ENCODE results near the gene FRMD4A.
"Not testable (repeated sequence)": the region's sequence is repeated elsewhere in the genome, so short reads cannot be mapped to it uniquely, and the experiment has no call there.

Gene FRMD4A

GRCh38 chr10:13936826-13937225 is 393.9 kb downstream of the FRMD4A start:
- no peak for DNase-seq

- DNase-seq, result no peak
Measured at GRCh38 chr10:13930120-13930519, 400.6 kb downstream of the FRMD4A start.

GRCh38 chr10:13928451-13928850 is 402.3 kb downstream of the FRMD4A start:
- DNase-seq, result no peak

- DNase-seq, result no peak
Measured at GRCh38 chr10:13925971-13926780, 404.5 kb downstream of the FRMD4A start.

- no peak for DNase-seq
Measured at GRCh38 chr10:13924040-13924725, 406.5 kb downstream of the FRMD4A start.

DNA sequence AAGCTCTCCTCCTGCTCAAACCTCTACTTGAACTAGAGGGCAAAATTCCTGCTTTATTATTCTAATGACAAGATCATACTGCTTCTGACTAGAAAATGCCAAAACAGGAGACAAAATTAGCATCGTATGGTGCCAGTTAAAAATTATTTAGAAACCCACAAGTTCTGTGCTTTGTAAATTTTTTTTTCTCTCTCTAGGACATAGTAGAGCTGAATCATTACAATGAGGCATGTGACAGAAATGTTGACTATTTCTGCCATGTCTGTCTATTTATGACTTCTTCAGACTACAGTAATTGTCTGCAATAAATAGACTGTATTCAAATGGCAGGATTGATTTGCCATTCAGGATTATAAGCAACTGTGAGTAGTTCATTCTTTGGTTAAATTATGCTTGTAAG is 408.1 kb downstream of the FRMD4A start:
- DNase-seq, result no peak

DNA sequence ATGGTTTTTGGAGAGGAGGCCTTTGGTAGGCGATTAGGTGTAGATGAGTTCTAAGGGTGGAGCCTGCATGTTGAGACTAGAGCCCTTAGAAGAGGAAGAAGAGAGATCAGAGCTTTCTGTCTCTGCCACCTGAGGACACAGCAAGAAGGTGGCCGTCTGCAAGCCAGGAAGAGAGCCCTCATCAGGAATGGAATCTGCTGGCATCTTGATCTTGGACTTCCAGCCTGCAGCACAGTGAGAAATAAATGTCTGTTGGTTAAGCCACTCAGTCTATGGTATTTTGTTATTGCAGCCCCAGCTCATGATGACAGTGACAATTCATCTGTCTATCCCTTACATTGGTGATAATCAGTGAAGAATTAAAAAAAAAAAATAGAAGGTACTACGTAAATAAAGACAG is 408.8 kb downstream of the FRMD4A start:
- DNase-seq, result no peak

DNA sequence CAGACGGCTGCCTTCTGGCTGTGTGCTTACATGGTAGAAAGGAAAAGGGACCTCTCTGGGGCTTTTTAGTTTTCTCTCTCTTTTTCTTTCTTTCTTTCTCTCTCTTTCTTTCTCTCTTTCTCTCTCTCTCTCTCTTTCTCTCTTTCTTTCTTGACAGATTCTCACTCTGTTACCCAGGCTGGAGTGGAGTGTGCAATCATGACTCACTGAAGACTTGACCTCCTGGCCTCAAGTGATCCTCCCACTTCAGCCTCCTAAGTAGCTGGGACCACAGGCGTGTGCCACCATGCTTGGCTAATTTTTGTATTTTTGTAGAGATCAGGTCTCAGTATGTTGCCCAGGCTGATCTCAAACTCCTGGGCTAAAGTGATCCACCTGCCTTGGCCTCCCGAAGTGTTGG is 409.6 kb downstream of the FRMD4A start:
- not testable (repeated sequence) for DNase-seq

GRCh38 chr10:13920465-13920864 is 410.3 kb downstream of the FRMD4A start:
- DNase-seq, result no peak

DNA sequence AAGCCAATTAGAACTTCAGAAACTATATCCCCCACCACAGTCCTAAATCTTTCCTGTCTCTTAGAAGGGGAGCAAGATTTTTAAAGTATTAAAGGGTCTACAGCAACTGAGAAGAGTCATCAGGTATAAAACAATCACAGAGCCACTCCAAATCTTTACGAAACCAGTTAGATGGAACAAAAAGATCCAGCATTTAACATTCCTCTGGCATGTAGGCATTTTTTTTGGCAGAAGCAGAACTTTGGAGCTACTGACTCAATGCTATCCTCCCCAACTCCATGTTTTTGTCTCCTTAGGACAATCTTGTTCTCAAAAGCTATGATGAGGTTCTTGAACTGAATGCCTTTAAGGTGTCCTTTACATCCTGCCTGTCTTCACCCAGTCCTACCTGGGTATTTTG is 410.7 kb downstream of the FRMD4A start:
- DNase-seq, result no peak

DNA sequence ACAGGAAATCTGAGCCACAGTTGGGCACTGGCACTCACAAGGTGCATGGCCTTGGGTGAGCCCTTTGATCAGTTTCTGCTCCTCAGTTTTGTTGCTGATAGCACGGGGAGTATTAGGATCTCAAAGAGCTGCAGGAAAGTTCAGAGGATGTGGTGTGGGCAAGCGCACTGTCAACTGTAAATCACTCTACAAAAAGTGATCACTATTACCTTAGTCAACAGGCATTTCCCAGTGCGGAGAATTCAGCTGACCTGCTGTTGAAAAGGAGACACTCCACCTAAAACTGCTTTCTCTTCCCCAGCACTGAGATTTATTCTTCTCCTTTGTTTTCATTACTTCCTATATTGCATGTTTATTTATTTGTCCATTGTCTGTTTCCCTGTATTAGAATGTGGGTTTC is 412.9 kb downstream of the FRMD4A start:
- DNase-seq, result no peak

- DNase-seq, result no peak
Measured at GRCh38 chr10:13916384-13916947, 414.3 kb downstream of the FRMD4A start.

DNA sequence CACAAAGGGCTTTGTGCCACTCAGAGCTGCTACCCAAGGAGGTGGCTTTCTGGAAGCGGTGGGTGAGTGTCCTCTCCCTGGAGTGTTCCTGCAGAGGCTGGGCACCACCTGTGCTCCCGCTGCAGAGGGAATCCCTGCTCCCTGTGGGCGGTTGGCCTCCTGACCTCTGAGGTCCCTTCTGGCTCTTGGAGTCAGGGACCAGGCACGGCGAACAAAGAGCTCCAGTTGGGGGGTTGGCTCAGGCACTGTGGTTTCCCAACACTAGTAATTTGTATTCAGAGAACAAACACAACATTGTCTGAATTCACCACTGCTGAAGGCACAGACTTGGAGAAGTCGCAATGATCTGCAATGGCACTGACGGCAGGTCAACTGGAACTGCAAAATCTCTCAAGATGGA is 415.0 kb downstream of the FRMD4A start:
- no peak for DNase-seq

DNA sequence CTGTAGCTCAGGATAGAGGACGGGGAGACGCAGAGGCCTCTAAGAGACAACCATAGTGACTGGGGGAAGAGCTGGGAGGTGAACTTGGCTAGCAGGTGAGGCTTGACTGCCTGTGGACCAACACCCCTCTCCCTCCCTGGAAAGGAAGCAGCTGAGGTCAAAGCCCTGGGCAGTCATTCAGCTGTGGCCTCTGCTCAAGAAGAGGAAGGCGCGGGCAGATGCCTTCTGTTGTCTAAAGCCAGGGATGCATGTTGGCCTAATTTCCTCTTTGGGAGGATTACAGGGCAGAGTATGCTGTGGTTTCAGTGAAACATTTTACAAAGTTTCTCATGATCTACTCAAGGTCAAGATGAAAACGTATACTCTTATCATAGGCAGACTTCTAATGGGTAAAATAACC is 416.8 kb downstream of the FRMD4A start:
- DNase-seq, result no peak

- no peak for DNase-seq
Measured at GRCh38 chr10:13911821-13912520, 418.8 kb downstream of the FRMD4A start.

GRCh38 chr10:13909516-13910258 is 421.0 kb downstream of the FRMD4A start:
- no peak for DNase-seq

DNA sequence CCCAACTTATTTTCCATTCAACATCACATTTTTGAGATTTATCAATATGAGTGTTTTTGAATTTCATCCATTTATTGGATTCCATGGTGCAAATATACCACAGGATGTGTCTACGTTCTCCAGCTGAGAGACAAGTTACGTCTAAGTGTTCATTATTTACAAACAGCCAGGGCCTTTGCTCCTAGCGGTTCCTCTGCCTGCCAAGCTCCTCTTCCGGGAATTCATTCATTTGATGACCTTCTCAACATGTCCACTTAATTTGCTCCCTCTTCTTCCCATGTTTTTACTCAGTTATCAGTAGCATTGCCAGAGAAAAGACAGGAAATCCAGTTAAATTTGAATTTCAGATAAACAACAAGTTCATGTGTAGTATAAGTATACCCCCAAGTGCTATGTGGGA is 422.2 kb downstream of the FRMD4A start:
- DNase-seq, result no peak

GRCh38 chr10:13907570-13907969 is 423.2 kb downstream of the FRMD4A start:
- DNase-seq, result no peak

DNA sequence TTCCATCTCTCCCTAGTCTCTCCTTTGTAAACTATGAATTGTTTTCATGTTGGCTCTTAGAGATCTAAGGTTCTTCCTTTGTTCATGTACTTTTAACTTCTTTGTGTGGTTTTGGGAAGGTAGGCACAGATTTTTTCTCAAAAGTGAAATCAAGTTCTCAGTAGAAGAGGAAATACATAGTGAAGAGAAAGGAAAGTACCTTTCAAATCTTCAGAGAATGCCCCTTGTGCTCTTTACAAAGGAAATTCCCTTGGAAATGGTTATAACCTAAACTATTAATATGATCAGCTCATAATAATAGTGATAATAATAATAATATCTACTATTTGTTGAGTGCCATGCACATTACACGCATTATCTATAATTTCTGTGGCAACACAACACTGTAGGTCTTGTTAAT is 425.4 kb downstream of the FRMD4A start:
- DNase-seq, result no peak

- no peak for DNase-seq
Measured at GRCh38 chr10:13904064-13904463, 426.7 kb downstream of the FRMD4A start.

DNA sequence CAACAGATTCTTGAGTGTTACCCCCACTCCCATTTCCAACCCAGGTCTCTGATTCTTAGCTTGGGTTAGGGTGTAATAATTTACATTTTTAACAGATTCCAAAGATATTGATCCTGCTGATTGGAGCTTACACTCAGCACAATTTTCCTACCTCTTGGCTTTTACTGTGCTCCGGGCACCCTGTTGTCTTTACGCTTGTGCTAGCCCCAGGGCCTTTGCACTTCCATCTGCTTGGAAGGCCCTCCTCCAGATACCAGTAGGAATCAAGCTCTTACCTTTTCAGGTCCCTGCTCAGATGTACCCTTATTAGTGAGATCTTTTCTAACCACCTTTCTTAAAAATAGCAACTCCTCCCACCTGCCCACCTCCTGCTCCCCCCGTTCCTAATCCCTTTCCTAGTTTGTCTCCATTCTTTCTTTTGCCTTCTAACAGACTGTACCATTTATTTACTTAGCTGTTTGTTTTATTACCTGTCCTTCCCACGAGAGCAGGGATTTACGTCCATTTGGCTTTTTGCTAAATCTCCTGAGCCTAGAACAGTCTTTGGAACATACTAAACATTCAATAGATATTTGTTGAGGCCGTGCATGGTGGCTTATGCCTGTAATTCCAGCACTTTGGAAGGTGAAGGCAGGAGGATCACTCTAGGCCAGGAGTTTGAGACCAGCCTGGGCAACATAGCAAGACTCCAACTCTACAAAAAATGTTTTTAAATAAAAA is 427.7 kb downstream of the FRMD4A start:
- DNase-seq, result no peak

DNA sequence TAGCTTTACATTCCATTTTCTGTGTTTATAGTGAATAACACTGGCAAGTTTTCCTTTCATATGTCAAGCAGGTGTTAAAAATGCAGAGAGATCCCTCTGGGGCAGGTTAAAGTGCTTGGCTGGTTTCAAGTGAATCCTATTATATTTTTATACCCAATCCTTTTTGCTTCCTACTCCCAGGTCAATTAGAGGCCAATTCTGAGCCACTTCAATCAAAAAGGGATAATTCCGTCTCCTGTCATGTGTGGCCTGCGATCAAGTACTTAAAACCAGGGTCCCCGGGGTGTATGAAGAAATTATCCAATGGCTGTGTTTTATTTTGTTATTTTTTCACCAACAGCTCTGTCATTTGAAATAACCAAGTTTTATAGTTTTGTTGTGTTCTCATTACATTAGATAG is 430.8 kb downstream of the FRMD4A start:
- DNase-seq, result no peak

Measured in CD4-positive, alpha-beta T cell treated with Interleukin-15 for 1 hour (primary cell).